ENCODE measurements around the gene PTTG1IP.
"Not testable (repeated sequence)": the region's sequence is repeated elsewhere in the genome, so short reads cannot be mapped to it uniquely, and the experiment has no call there.

The PTTG1IP gene

DNA sequence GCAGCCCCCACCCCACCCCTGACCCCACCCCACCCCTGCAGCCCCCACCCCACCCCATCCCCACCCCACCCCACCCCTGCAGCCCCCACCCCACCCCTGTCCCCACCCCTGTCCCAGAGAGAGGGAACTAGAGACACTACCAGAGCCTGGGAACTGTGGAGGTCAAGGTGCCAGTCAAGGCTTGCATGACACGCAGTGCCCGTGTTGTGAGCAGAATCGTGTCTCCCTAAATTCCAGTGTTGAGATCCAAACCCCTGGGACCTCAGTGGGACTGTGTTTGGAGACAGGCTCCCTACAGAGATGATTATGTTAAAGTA lies 37.2 kb downstream of the PTTG1IP start:
- H3K9me3 ChIP-seq (ENCODE audit: control extremely low read depth in 1 of 5, control insufficient read depth in 4 of 5, insufficient read depth in 2 of 5, low read depth in 1 of 5, low read length in 4 of 5), result no peaks in the 10 kb centered on the region
- H3K36me3 ChIP-seq (ENCODE audit: control insufficient read depth in 4 of 4, insufficient read depth in 4 of 4, low read length in 3 of 4), result no peaks in the 10 kb centered on the region
- ChIA-PET POLR2A (interaction anchor here (1.2 kb wide), 1 partner anchor 13 kb away, joined by 4 read pairs; no protein-coding TSS in a partner anchor), CTCF (no interaction called here)
- H3K27me3 ChIP-seq (replicated peaks in 2 of 5; ENCODE audit: control insufficient read depth in 4 of 5, insufficient read depth in 5 of 5, low read length in 4 of 5), result no peaks in the 10 kb centered on the region
- WGBS (ENCODE audit: insufficient coverage), result 100% methylated on average over 2 of the region's 3 CpGs
- peaks cover 1 to 18% (median 6%) of the 10 kb centered on the region in 4 experiments for H3K4me1 ChIP-seq (ENCODE audit: control extremely low read depth in 1 of 4, control insufficient read depth in 4 of 4, insufficient read depth in 4 of 4, low read length in 3 of 4)
- H3K27ac ChIP-seq (ENCODE audit: insufficient read depth in 1 of 2, low read depth in 1 of 2, low read length in 2 of 2, poor library complexity in 1 of 2, severe bottlenecking in 2 of 2), result no peak overlapping the region
- no peak for DNase-seq
- H3K4me3 ChIP-seq (ENCODE audit: control insufficient read depth in 1 of 7, extremely low read depth in 1 of 7, insufficient read depth in 4 of 7, low read depth in 2 of 7, low read length in 6 of 7), result no peak overlapping the region

DNA sequence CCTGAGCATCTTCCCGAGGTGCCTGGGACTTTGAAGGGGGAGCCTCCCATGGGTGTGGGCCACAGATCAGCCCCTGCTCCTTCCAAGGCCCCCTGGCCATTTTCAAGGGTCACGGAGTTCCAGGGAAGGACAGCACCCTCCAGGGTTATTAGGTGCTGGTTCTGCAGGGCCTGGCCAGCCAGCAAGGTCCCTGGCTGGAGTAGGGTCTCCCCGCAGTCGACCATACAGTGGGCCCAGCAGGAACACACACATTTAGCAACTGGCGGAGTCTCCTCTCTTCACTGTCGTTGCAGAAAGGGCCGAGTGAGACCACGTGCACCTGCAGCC lies 37.9 kb downstream of the PTTG1IP start:
- H3K36me3 ChIP-seq (ENCODE audit: control insufficient read depth in 4 of 4, insufficient read depth in 4 of 4, low read length in 3 of 4), result no peaks in the 10 kb centered on the region
- no peaks in the 10 kb centered on the region for H3K27me3 ChIP-seq (replicated peaks in 2 of 5; ENCODE audit: control insufficient read depth in 4 of 5, insufficient read depth in 5 of 5, low read length in 4 of 5)
- peaks cover 3 to 25% (median 11%) of the 10 kb centered on the region in 4 experiments for H3K4me1 ChIP-seq (ENCODE audit: control extremely low read depth in 1 of 4, control insufficient read depth in 4 of 4, insufficient read depth in 4 of 4, low read length in 3 of 4)
- DNase-seq, result no peak
- POLR2A ChIA-PET, result no interaction called here
- H3K27ac ChIP-seq (ENCODE audit: insufficient read depth in 1 of 2, low read depth in 1 of 2, low read length in 2 of 2, poor library complexity in 1 of 2, severe bottlenecking in 2 of 2), result no peak overlapping the region
- no peak overlapping the region for H3K4me3 ChIP-seq (ENCODE audit: control insufficient read depth in 1 of 7, extremely low read depth in 1 of 7, insufficient read depth in 4 of 7, low read depth in 2 of 7, low read length in 6 of 7)
- CTCF ChIA-PET, result interaction anchor here (1.5 kb wide), 1 partner anchor 15 kb away, joined by 3 read pairs; no protein-coding TSS in a partner anchor
- no peaks in the 10 kb centered on the region for H3K9me3 ChIP-seq (ENCODE audit: control extremely low read depth in 1 of 5, control insufficient read depth in 4 of 5, insufficient read depth in 2 of 5, low read depth in 1 of 5, low read length in 4 of 5)
- WGBS (ENCODE audit: insufficient coverage), result 100% methylated on average over 4 of the region's 8 CpGs

DNA sequence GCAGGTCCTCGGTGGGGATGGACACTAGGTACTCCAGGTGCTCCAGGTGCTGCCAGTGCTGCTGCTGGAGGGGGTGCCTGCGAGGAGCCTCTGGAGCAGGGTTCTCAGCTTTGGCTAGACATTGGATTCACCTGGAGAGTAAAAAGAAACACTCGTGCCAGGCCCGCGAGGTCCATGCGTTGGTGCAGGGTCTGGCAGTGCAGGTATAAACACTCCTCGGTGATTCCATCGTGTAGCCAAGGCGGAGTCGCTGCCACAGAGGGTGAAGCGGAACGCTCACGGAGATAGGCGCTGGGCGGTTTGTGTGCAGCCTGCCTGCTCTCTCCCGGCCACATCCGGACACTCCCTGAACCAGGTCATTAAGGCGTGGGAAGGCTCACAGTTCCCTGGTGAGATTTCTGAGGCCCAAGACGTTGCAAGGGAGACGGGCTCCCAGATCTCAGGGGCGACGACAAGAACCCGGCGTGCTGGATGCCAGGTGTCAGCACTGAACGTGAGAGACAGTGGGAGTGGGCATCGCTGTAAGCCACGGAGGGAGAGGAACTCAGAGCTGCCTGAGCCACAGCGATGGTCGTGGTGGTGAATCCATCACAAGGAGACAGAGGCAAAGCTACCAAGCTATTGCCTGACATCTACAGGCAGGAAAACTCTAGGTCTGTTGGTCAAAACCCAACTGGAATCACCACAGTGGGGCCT lies 38.4 kb downstream of the PTTG1IP start:
- ChIA-PET POLR2A (no interaction called here), CTCF (interaction anchor here (1.5 kb wide), 1 partner anchor 15 kb away, joined by 3 read pairs; no protein-coding TSS in a partner anchor)
- Histone ChIP-seq H3K27me3 (replicated peaks in 2 of 5; ENCODE audit: control insufficient read depth in 4 of 5, insufficient read depth in 5 of 5, low read length in 4 of 5) (no peaks in the 10 kb centered on the region), H3K36me3 (ENCODE audit: control insufficient read depth in 4 of 4, insufficient read depth in 4 of 4, low read length in 3 of 4) (no peaks in the 10 kb centered on the region), H3K27ac (ENCODE audit: insufficient read depth in 1 of 2, low read depth in 1 of 2, low read length in 2 of 2, poor library complexity in 1 of 2, severe bottlenecking in 2 of 2) (no peak overlapping the region), H3K9me3 (ENCODE audit: control extremely low read depth in 1 of 5, control insufficient read depth in 4 of 5, insufficient read depth in 2 of 5, low read depth in 1 of 5, low read length in 4 of 5) (no peaks in the 10 kb centered on the region), H3K4me3 (ENCODE audit: control insufficient read depth in 1 of 7, extremely low read depth in 1 of 7, insufficient read depth in 4 of 7, low read depth in 2 of 7, low read length in 6 of 7) (no peak overlapping the region), H3K4me1 (ENCODE audit: control extremely low read depth in 1 of 4, control insufficient read depth in 4 of 4, insufficient read depth in 4 of 4, low read length in 3 of 4) (peaks cover 3 to 25% (median 11%) of the 10 kb centered on the region in 4 experiments)
- no peak for DNase-seq
- WGBS (ENCODE audit: insufficient coverage), result 90% methylated on average over 28 of the region's 29 CpGs

DNA sequence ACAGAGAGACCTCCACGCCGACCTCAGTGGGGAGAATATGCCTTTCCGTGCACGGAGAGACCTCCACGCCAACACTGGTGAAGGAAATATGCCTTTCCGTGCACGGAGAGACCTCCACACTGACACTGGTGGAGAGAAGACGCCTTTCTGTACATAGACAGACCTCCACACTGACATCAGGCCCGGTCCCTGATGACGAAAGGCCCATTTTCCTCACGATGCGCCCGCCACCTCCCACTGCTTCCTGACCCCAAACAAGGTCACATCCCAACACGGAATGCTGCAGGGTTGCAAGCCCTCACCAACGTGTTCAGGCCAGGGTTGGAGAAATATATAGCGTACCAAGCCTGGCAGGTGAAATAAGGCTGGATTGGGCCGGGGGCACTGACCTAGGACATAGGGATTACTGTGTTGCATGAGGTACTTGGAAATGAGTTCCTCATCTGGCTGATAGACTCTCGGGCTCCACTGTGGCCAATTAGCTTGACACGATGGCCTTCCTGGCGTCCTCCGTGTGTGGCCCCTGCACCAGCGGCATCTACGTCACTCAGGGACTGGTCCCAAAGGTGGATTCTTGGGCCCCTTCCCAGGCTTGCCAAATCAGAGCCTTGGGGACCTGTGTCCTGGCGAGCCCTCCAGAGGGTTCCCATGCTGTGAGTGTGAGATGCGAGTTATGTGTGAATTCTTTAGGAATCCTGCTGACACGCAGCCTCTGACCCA lies 39.1 kb downstream of the PTTG1IP start:
- DNase-seq, result no peak
- Histone ChIP-seq H3K27me3 (replicated peaks in 2 of 5; ENCODE audit: control insufficient read depth in 4 of 5, insufficient read depth in 5 of 5, low read length in 4 of 5) (no peaks in the 10 kb centered on the region), H3K4me1 (ENCODE audit: control extremely low read depth in 1 of 4, control insufficient read depth in 4 of 4, insufficient read depth in 4 of 4, low read length in 3 of 4) (peaks cover 3 to 25% (median 11%) of the 10 kb centered on the region in 4 experiments), H3K27ac (ENCODE audit: insufficient read depth in 1 of 2, low read depth in 1 of 2, low read length in 2 of 2, poor library complexity in 1 of 2, severe bottlenecking in 2 of 2) (no peak overlapping the region), H3K36me3 (ENCODE audit: control insufficient read depth in 4 of 4, insufficient read depth in 4 of 4, low read length in 3 of 4) (no peaks in the 10 kb centered on the region), H3K4me3 (ENCODE audit: control insufficient read depth in 1 of 7, extremely low read depth in 1 of 7, insufficient read depth in 4 of 7, low read depth in 2 of 7, low read length in 6 of 7) (no peak overlapping the region), H3K9me3 (ENCODE audit: control extremely low read depth in 1 of 5, control insufficient read depth in 4 of 5, insufficient read depth in 2 of 5, low read depth in 1 of 5, low read length in 4 of 5) (peaks cover 0 to 2% (median under 1%) of the 10 kb centered on the region in 5 experiments)
- 95% methylated on average over 25 of the region's 26 CpGs for WGBS (ENCODE audit: insufficient coverage)
- CTCF ChIA-PET, result interaction anchor here (1.5 kb wide), 1 partner anchor 14 kb away, joined by 3 read pairs; no protein-coding TSS in a partner anchor
- POLR2A ChIA-PET, result no interaction called here

DNA sequence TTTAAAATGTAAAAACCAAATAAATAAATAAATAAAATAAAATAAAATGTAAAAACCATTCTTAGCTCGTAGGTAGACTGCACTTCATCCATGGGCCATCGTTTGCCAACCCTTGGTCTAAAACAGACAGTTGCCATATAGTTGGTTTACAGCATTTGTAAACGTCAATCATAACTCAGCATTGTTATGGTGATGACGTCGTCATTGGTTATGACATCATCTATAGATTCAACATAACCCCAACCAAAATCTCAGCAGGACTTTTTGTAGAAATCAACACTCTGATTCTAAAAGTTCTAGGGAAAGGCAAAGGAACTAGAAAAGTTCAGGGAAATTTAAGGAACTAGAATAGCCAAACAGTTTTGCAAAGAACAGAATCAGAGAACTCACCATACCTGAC lies 39.8 kb downstream of the PTTG1IP start:
- Histone ChIP-seq H3K4me3 (ENCODE audit: control insufficient read depth in 1 of 7, extremely low read depth in 1 of 7, insufficient read depth in 4 of 7, low read depth in 2 of 7, low read length in 6 of 7) (no peak overlapping the region), H3K27me3 (replicated peaks in 2 of 5; ENCODE audit: control insufficient read depth in 4 of 5, insufficient read depth in 5 of 5, low read length in 4 of 5) (no peaks in the 10 kb centered on the region), H3K36me3 (ENCODE audit: control insufficient read depth in 4 of 4, insufficient read depth in 4 of 4, low read length in 3 of 4) (no peaks in the 10 kb centered on the region), H3K27ac (ENCODE audit: insufficient read depth in 1 of 2, low read depth in 1 of 2, low read length in 2 of 2, poor library complexity in 1 of 2, severe bottlenecking in 2 of 2) (no peak overlapping the region), H3K9me3 (ENCODE audit: control extremely low read depth in 1 of 5, control insufficient read depth in 4 of 5, insufficient read depth in 2 of 5, low read depth in 1 of 5, low read length in 4 of 5) (peaks cover 0 to 9% (median 3%) of the 10 kb centered on the region in 5 experiments), H3K4me1 (ENCODE audit: control extremely low read depth in 1 of 4, control insufficient read depth in 4 of 4, insufficient read depth in 4 of 4, low read length in 3 of 4) (peaks cover 3 to 25% (median 11%) of the 10 kb centered on the region in 4 experiments)
- ChIA-PET CTCF (interaction anchor here (1.0 kb wide), 1 partner anchor 18 kb away, joined by 4 read pairs; no protein-coding TSS in a partner anchor), POLR2A (no interaction called here)
- no peak for DNase-seq
- 100% methylated on average over 2 of the region's 5 CpGs for WGBS (ENCODE audit: insufficient coverage)

DNA sequence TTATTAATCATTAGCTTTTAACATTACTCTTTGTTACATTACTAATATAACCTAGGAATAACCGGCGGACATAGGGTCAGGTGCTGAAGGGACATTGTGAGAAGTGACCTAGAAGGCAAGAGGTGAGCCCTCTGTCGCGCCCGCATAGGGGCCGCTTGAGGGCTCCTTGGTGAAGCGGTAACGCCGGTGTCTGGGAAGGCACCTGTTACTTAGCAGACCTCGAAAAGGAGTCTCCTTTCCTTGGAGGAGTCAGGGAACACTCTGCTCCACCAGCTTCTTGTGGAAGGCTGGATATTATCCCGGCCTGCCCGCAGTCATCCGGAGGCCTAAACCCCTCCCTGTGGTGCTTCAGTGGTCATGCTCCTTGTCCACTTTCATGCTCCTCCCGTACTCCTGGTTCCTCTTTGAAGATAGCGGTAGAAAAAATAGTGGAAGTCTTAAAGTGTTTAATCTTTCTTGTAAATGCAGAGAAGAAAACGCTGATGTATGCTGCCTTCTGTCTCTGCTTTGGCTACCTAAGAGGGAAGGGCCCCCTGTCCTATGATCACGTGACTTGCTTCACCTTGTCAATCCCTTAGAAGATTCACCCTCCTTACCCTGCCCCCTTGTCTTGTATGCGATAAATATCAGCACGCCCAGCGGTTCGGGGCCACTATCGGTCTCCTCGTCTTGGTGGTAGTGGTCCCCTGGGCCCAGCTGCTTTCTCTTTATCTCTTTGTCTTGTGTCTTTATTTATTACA lies 40.8 kb downstream of the PTTG1IP start:
- H3K27ac ChIP-seq (ENCODE audit: insufficient read depth in 1 of 2, low read depth in 1 of 2, low read length in 2 of 2, poor library complexity in 1 of 2, severe bottlenecking in 2 of 2); DNase-seq; POLR2A ChIA-PET; H3K36me3 ChIP-seq (ENCODE audit: control insufficient read depth in 4 of 4, insufficient read depth in 4 of 4, low read length in 3 of 4); H3K27me3 ChIP-seq (replicated peaks in 2 of 5; ENCODE audit: control insufficient read depth in 4 of 5, insufficient read depth in 5 of 5, low read length in 4 of 5); H3K4me3 ChIP-seq (ENCODE audit: control insufficient read depth in 1 of 7, extremely low read depth in 1 of 7, insufficient read depth in 4 of 7, low read depth in 2 of 7, low read length in 6 of 7): not testable (repeated sequence)
- CTCF ChIA-PET, result interaction anchor here (1.0 kb wide), 1 partner anchor 19 kb away, joined by 4 read pairs; no protein-coding TSS in a partner anchor
- WGBS (ENCODE audit: insufficient coverage), result 90% methylated on average over 21 of the region's 23 CpGs
- Histone ChIP-seq H3K9me3 (ENCODE audit: control extremely low read depth in 1 of 5, control insufficient read depth in 4 of 5, insufficient read depth in 2 of 5, low read depth in 1 of 5, low read length in 4 of 5) (peaks cover 0 to 18% (median 3%) of the 10 kb centered on the region in 5 experiments), H3K4me1 (ENCODE audit: control extremely low read depth in 1 of 4, control insufficient read depth in 4 of 4, insufficient read depth in 4 of 4, low read length in 3 of 4) (peaks cover 3 to 25% (median 11%) of the 10 kb centered on the region in 4 experiments)
